HG02981 (cell line): ENCODE measurements around the gene RCVRN.

Source experiments
- ATAC-seq: cut with Tn5 transposase; IDR thresholded peaks from one replicate; pipeline ENCODE4 v1.9.1; 2021; ENCODE audit warnings: mild to moderate bottlenecking, moderate library complexity; ENCODE audit not compliant: unreplicated experiment

The RCVRN gene

DNA sequence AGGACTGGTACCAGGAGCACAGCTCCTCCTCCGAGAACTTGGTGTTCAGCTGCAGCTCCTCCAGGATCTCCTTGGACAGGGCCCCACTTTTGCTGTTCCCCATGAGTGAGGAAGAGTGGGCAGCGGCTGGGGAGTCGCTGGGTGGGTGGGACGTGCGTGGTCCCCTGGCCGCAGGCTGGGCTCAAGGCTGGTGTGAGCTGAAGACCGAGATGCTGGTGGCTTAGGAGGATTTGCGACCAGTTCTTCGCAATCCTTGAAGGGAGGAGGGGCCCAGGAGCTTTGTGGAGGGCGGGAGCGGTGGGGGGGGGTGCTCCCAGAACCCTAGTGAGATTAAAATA lies at the start of gene RCVRN:
Gene RCVRN, minus strand, starts transcription at position 194 of the 338 bp plus-strand sequence. Its CDS starts 91 bp downstream, at position 103.
- no peak for ATAC-seq

DNA sequence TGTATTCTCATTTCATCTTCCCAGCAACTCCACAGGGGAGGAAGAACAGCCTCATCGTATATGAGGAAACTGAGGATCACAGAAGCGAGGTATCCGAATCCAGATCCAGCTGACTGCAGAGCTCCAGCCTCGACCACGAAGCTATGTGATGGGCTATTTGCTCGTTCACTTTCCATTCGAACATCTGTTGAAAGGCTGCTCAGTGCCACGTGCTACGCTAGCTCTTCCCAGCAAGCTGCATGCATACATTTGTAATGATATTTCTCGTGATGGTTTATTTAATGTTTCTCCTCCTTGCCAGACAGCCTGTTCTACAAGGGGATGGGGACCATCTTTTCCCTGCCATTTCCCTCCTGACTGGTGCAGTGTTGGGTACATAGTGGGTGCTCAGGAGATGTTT lies 48.4 kb upstream of the RCVRN start:
- ATAC-seq: no peak

DNA sequence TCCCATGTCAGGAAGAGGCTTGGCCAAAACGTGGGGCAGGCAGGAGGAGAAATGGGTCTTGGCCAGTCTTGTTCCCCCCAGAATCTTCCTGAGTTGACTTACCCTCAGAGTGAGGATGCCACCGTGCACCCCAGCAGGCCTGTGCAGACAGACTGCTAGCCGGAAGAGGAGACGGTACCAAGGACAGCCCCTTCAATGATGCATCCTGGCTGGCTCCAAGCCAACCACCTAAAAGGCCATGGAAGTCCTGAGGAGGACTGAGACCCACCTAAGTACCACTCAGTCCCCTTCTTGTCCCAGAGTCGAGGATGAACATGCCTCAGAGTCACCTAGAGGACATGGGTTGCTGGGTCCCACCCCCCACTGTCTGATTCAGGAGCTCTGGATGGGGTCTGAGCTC lies 46.7 kb upstream of the RCVRN start:
- no peak for ATAC-seq

DNA sequence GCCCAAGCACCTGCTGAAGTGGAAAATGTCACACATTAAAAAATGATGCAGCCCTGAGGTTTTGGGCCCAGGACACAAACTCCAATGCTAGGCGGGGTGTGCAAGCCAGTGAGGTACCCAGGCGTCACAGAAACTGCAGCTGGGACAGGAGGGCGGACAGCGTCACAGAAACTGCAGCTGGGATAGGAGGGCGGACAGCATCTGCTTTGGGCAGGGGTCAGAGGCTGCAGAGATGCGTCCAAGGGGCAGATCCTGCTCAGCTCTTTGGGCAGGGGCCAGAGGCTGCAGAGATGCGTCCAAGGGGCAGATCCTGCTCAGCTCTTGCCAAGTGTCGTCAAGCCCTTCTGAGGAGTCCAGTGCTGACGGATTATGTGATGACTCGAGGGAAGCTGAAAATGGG lies 43.9 kb upstream of the RCVRN start:
- no peak for ATAC-seq

DNA sequence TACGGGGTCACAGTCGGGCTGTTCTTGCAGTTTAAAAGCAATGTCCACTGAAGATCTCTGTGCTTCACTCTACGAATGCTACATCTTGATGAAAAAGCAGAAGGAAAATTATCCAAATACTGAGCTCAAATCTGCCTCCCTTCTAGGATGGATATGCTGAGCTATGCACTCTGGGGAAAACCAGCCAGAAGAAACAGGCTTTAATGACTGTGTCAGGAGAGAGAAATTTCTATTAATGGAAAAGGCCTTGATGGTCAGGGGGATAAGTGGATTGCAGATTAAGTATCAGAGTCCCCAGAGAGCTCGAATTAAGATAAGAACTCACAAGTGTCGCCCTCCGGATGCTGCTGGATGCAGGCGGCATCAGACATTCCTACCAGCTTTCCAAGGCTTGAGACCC lies 39.6 kb upstream of the RCVRN start:
- ATAC-seq: no peak

DNA sequence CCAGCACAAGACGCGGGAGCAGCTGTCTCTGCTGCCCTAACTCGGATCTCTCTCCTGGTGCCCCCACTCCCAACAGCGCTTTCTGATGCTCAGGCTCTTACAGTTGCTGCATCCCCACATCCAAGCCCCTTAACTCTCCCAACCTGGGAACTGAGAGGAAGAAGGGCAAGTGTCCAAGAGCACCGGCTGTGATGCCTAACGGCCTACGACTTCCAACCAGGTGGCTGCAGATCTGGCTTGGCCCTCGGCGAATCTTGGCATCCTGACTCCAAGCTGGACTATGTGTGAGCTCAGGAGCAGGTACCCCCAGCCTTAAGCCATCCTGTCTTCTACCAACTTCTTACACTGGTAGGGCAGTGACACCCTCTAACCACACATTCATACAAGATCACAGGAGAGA lies 38.3 kb upstream of the RCVRN start:
- ATAC-seq: no peak

DNA sequence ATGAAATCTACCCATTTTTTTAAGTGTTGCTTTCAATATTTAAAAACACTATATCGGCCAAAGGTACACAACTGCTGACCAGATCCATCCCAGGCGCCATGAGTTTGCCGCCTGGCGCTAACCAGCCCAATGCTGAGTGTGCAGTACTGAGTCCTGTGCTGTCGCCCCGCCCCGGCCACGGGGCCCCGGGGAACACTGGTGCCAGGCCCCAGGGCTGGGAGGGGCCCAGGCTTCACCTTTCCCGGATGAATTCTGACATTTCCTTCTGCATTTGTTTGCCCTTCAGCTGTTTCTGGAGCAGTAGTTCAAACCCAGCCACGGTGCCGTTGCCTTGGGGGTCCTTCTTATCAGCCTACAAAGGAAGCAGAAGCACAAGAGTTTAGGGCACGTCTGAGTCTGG lies 37.8 kb upstream of the RCVRN start:
- no peak for ATAC-seq

DNA sequence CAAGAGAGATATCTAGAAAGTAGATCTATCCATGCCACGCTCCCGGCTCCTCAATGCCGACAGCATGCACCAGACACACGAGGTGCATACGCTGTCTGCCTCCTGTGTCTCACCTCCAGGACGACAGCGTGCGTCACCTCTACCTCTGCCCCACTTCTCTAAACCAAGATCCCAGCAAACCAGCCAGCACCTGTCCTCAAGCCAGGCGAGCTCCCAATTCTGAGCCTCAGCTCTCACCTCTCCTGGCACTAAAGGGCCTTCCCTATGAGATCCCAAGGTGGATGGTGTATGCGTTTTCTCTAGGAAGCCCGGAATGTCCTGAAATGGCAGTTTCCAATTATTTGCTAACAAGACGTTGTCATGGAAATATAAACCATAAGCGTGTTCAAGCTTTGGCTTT lies 36.2 kb upstream of the RCVRN start:
- ATAC-seq: no peak

DNA sequence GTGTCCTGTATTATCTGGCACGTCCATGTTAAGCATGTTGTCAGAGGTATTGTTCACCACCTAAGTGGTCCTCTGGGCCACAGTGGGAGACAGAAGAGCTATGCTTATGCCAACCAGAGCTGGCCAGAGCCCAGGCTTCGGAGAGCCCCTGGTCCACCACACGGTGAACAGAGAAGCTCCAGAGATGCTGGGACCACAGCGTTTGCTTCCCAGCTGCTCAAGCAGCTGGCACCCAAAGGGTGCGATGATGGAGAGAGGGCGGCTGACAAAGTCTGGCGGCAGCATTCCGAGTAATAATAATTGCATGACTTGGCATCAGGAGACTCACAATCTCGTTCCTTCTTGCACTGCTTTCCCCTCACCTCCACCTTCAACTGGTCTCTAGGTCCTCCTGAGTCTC lies 35.8 kb upstream of the RCVRN start:
- ATAC-seq: no peak

DNA sequence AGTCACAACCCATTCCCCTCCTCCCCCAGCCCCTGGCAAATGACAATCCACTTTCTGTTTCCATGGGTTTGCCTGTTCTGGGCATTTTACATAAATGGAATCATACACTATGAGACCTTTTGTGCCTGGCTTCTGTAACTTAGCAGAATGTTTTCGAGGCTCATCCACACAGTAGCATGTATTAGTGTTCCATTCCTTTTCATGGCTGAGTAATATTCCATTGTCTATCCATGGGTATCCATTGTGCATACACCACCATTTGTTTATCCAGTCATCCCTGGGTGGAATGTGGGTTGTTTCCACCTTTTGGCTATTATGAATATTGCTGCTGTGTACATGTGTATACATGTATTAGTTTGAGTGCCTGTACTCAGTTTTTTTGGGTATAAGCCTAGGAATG lies 33.7 kb upstream of the RCVRN start:
- ATAC-seq: no peak

DNA sequence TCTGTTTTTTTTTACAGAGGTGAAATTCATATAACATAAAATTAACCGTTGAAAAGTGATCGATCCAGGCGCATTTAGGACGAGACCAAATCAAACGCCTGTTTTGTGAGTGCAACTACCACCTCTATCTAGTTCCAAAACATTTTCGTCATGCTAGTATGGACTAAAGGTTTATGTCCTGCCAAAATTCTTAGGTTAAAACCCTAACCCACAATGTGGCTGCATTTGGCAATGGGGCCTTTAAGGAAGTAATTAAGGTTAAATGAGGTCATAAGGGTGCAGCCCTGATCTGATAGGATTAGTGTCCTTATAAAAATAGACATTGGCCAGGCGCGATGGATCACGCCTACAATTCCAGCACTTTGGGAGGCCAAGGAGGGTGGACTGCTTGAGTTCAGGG lies 32.8 kb upstream of the RCVRN start:
- no peak for ATAC-seq

DNA sequence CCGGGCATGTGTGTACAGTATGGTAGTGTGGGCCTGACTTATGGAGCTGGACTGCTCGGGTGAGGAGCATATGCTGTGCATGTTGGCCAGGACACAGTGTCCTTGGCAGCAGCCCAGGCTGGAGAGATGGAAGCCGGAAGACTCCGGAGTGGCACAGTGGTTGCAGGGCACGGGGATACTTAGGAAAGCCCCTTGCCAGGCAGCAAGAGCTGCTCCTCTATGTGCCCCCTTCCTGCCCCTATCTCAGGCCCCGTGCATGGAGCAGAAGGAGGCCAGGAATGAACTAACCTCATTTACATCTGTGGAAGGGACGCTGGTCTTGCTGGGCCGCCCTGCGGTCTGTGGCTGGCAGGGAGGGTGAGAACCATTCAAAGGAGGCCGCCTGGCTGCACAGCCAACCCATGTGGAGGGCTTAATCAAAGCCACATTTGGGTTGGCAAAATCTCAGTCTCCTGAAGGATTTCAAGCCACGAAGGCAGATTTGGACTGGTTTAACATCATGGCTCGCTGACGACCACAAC lies 32.2 kb upstream of the RCVRN start:
- no peak for ATAC-seq

DNA sequence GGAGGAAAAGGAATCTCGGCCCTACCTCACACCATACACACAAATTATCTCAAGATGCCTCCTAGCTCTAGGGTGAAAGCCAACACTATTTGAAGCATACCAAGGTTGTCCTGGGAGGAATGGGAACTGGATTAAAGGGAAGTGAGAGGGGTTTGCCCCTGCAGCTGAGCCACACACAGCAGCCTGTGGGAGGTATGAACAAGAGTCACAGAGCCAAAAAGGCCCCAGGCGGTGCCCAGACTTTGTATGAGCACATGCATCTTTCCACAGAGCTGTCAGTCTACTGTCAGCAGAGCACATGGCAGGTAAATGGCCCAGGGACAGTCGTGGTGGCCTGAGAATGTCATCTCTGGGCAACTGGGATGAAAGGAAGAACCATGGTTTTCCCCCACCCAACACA lies 31.0 kb upstream of the RCVRN start:
- ATAC-seq: no peak

DNA sequence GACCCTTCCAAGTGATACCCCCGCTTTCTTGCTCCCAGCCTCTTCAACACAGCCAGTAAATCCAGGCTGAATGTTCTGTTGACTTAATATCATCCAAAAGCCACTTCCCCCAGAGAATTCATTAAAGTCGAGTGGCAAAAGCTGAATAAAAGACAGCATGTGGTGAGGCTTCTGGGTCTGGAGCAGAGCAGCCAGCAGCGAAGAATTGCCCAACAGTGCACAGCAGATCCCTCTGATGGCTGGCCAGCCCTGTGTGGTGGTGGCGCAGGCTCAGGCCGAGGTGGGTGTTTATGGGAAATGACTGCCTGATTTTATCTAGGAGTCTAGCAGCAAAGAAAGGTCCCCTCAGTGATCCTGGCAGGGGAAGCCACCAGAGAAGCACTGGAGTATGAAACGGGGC lies 30.3 kb upstream of the RCVRN start:
- ATAC-seq: no peak

DNA sequence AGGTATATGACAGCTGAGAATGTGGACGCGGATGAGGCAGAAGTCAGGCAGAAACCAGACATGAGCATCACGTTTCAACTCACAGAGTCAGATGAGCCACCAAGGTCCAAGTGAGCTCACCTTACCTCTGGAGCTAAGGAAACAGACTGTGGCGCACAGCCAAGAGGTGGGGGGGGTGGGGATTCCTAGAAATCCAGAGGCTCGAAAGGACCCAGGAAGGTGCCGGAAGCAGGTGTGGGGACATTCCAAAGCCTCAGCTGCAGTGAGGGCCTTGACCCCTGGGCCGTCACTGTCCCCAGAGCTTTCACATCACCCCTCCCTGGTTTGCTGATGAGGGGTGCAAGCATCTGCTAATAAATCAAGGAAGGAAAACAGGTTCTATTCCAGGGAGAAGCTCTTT lies 29.3 kb upstream of the RCVRN start:
- no peak for ATAC-seq

DNA sequence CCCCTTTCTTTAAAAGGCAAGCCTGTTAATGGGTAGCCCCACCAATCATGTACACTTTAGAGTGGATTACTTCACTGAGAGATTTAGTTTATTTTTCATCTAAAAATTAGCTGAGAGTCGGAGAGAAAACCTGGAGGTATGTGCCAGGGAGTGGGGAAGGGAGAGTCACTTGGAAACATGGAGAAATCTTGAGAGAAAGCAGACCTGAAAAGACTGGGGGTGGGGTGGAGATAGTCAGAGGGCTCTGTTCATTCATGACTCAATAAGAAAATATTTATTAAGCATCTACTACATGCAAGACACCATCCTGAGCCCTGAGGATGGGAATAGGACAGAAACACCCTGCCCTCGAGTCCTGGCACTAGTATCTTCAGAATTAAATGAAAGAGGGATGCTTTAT lies 27.4 kb upstream of the RCVRN start:
- ATAC-seq: no peak

DNA sequence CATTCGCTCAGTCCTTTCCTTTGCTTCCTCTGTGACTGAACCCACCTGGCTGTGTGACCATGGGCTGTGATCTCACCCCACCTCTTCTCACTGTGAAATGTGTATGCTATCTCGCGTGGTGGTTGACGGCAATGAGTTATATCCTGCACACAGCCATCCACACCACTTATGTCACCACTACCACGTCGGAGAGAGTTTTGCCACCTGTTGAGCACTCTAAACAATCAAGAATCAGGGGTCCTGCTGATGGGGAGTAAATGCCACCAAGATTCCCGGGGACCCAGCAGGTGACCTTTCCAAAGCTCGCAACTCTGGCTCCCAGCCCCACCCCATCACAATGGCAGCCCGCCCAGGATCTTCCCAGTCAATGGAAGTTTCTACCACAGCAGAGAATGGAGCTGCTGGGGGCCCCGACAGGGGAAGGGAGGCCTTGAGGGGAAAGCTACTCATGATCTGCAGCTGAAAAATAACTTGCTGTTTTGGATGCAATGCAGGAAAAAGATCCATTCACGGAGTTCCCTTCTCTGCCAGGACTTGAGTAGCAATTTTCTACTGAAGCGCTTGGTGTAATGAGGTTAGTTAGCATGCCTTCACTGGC lies 26.2 kb upstream of the RCVRN start:
- ATAC-seq: no peak

DNA sequence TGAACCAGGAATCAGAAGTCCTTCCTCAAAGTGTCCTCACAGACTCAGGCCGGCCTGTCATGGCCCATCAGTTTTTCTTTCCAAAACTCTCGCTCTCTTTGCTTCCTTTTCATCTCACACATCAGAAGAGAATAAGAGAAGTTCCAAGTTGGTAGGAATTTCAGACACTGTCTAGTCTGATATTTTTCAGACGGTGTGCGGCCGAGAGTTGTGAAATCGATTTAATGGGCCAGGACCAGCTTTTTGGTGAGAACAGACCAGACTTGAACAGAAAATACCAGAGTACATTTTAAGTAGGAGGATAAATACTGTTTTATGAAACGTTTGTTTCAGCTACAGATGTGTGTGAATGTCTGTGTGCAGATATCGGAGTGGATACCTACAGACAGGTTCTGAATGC lies 24.8 kb upstream of the RCVRN start:
- ATAC-seq: no peak

DNA sequence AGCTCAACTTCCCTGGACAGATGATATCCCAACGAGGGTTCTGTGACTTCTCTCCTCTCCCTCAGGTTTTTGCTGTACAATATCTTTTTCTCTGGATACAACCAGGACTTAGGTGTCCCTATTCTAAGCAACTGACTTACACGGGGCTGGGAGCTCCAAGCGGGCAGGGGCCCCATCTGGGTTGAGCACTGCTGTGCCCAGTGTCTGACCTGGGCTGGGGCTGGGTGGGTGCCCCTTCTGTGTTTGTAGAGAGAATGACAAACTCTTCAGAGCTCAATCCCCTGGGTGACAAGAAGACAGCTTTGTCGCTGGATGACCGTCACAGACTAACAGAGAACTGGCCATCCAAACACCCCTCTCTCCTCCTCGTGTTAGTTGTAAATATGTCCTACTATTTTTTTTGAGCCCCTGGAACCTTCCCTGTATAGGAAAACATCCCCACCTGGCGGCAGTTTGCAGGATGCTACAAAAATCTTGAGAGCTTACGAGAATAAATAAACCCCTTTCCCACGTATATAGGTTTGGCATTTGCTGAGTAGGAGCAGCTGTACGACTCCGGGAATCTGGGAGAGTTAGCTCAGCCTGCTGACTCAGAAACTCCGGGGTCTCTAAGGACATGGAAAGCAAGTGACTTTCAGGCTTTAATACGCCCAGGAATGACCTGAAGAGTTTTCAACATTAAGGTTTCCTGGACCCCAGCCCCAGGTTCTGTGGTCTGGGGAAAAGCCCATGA lies 23.7 kb upstream of the RCVRN start:
- ATAC-seq: no peak

DNA sequence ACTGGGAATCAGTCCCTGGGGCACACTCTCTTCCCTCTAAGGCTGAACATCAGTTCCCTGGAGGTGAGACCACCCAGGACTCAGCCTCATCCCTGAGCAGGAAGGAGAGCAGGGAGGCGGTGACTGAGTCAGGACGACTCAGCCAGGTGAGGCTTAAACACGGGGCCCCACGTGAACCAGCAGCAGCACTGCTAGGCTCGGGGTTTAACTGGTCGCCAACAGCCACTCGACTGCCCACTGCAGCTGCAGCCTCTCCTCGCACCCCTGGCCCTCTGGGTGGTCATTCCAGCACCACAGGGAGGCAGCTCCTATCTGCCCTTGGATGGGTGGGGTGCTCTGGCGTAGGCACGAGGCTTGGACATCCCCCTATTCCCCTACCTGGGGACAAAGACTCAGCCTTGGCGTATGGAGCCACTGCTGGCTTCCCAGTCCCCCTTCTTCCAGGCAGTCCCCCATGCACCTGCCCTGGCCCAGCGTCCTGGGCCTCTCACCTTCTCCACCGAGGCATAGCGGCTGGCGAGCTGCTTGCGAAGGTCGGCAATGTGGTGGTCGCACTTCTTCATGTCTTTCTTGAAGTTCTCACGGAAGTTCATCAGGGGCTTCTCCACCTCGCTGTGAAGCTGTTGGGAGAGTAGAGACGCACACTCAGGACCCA lies 21.2 kb upstream of the RCVRN start:
- ATAC-seq: no peak

DNA sequence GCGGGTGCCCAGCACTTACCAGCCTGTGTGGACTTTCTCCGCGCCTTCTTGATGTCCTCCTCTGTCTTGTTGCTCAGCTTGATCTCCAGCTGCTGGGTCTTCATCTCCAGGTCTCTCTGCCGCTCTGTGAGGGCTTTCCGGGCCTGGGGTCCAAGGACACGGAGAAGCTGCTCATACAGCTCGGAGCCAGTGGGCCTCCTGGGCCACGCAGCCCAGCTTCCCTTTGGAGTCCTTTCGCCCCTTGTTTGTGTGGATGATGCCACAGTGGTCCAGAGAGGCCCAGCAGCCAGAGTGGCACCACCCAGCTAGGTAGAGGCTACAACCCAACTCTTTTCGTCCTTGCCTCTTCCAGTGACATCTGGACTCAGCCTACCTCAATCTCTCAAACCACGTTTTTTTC lies 20.4 kb upstream of the RCVRN start:
- no peak for ATAC-seq

DNA sequence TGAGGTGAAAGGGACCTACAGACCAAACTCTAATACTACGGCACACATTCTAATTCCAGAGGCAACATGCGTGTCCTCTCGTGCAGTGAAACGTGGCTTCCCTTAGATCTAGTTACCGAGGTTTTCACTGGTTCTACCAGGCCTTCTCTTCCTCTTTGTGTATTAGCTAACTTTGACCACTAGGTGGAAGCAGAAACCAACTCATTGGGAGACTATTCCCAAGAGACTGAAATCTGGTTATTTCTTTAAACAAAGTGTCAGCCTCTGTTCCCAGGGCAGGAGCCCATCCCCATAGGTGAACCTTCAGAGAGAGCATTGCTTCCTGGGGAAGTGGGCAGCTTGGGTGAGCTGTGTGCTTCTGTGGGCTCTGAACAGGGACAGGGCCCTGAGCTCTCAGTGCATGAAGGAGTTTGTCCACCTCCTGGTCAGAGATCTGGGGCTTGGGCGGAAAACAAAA lies 19.7 kb upstream of the RCVRN start:
- no peak for ATAC-seq
